GM19238 (cell line): Measurements from ENCODE around the gene YLPM1.

Experiments
- DNase-seq: peaks from one replicate; pipeline ENCODE4 v3.0.0; 2011; ENCODE audit warnings: low spot score; ENCODE audit not compliant: insufficient read length

The YLPM1 gene

DNA sequence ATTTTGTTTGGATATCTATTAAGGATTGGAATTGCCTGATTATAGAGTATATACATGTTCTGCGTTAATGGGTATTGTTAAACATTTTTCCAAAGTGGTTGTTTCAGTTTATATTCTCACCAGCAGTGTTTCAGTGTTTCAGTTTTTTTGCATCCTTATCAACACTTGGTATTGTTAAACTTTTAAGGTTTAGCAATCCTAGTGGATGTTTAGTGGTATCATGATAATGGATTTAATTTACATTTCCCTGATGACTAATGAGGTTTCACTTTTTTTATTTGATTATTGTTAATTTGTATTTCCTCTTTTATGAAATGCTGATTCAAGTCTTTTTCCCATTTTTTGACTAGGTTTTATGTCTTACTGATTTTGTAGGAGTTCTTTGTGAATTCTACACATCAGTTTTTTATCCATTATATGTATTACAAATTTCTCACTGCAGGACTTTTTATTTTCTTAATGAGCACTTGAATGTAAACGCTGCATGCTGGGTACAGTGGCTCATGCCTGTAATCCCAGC, 23.7 kb downstream of the YLPM1 start:
- DNase-seq, result no peak

DNA sequence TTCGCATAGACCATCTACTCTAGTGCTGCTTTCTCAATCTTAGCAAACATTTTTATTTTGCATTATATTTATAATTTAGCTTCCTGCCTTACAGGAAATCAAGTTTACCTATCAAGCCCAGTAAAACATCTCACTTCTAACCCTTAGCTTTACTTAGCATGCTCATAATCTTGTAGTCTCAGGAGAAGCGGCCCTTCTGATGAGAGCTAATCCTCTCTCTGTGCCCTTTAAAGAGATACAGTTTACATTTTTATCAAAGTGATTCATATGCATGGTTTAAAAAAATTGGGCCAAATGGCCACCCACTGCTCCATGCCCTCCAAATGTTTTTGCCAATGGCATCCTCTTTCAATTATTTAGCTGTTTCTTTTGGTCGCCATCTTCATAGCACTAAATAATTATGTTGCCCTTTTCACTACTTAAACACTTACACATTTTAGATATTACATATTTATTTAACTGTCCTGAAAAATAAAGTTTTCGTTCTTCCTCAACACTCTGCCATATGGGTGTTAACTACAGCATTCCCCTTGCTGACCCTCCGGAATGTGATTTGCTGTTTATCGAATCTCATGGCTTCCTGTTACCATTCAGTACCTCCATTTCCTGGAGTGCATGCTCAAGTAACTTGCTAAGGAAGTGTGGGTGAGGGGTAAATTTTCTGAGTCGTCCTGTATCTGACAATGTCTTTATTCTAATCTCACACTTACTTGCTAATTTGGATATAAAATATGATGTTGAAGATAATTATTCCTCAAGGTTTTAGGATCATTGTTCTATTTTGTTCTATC, 29.3 kb downstream of the YLPM1 start:
- DNase-seq, result no peak

DNA sequence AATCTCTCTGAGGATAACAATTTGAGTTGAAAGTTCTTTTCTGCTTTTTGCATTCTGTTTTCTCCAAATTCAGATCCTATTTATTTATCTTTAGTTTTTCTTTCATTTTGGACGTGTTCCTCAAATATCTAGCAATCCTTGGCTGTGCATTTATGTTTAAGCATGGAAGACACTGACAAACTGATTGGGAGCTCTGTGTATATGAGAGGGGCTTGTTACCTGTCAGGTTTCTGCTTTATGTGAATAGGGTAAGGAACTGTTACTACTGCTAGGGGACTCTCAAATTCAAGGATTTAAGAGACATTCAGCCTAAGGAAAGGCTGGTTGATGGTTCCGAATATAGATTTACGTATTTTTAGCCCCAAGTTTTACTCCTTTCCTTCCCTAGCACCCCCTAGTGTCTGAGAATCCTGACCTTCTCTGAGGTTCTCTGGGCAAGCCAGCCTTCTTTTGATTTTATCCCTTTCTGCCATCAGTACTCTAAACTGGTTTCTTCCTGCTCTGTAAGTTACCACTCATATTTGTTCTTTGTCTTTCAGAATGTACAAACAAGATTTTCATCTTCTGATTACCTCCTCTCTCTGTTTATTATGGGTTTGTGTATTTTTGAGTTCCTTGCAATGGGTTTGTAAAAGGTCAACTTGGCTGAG, 30.5 kb downstream of the YLPM1 start:
- no peak for DNase-seq

DNA sequence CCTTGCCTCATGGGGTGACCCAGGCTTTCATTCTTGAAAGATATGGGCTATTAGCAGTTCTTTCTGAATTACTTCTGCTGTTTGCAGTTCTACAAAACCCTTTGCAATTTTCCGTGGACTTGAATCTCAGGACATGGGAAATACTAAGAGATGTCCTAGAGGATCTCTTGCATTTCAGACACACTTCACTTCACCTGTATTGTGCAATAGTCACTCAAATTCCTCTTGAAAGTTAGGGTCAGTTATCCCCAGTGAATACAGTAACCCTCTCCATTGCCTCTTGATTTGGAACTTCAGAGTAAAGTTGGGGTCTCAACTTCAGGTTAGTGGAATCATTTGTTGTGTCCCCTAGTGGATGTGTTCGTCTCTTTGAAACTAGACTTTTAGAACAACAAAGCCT, 31.8 kb downstream of the YLPM1 start:
- no peak for DNase-seq

DNA sequence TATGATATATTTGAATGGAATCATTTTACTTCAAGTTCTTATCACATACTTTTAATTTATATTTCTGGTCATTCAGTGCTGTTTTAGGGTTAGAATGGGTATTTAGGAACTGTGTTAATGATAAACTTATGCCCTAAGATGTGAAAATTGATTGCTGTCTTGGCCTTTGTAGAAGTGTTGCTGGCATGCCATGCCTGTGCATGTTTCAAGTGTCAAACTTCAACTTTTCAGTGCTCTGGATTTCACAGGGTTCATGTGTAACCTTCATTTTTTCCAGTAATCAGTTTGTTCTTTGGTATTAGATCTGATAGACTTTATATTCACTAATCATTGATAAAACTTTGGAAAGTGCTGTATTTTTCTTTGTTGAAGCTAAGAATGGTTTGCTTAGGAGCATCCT, 36.6 kb downstream of the YLPM1 start:
- no peak for DNase-seq

DNA sequence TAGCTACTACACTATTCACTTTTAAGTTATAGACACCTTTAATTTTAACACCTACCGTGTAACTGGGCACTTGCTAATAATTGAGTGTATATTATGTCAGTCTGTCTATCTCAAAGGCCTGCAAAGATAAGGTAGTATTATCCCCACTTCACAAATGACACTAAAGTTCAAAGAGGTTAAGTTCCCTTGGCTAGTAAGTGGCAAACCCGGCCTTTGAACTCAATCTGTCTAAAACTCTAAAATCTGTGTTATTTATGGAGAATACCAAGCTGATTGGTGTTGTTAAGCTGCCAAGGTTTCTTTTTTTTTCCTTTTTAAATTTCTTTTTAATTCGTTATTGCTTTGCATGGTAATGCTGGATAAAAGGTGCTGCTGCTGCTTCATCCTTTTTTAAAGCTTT, 37.7 kb downstream of the YLPM1 start:
- no peak for DNase-seq

DNA sequence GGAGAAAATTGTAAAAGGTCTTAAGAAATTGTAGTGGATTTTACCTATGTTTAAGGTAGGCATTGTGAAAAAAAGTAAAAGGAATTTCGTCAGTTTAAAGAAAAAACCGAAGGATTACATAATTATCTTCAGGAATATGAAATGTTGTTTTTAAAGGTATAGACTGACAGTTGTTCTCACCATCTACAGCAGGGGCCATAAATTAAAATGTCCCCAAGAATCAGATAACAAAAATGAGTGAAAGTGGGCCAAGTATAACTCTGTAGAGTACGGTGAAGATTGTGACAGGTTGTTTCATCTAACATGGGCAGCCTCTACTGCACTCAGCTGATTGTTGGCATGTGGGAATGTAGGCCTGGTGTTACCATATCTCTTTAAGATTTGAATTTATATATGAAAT, 38.3 kb downstream of the YLPM1 start:
- no peak for DNase-seq

DNA sequence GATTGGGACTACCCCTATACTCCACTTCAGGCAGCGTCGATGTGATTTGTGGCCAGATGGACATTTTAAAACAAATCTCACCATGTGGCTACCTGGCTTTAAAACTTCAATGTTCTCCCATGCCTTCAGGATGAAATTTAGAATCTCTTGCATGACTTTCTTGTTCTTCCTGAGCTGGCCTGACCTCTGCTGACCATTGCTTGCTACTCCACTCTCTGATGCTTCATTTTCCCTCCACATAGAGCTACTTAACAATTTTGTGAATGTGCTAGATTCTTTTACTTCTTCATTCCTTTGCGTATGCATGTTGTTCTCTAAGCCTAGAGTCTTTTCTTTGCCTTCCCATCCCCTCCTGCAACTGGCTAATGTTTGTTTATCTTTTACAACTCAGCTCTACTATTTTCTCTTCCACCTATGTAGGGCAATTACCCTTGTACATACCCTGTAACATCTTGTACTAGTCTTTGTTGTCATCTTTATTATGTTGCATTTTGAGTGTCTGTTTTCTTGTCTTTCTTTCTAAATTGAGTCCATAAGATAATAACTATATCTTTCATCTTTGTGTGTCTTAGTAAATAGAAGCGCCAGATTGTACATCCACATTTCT, 41.2 kb downstream of the YLPM1 start:
- DNase-seq, result no peak

DNA sequence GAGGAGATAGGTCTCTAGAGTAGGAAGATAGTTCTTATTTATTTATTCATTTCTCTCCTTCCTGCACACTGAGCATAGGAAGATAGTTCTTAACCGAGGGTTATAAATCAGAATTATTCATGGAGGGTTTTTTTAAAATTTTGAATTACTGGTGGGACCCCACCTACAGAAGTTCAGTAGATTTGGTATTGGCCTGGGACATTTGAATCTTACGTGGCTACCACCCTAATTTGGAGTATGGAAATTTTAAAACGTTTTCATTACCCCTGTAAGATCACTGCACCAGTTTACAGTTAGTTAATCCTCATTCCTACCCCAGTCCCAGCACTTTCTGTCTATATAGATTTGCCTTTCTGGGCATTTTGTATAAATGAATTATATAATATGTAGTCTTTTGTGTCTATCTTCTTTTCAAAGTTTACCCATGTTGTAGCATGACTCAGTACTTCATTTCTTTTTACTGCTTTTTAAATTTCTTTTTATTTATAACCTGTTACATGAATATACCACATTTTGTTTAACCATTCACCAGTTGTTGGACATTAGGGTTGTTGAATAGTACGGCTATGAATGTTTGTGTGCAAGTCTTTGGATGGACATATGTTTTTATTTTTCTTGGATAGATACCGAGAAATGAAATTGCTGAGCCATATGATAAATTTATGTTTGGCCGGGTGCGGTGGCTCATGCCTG, 44.9 kb downstream of the YLPM1 start:
- DNase-seq, result no peak

DNA sequence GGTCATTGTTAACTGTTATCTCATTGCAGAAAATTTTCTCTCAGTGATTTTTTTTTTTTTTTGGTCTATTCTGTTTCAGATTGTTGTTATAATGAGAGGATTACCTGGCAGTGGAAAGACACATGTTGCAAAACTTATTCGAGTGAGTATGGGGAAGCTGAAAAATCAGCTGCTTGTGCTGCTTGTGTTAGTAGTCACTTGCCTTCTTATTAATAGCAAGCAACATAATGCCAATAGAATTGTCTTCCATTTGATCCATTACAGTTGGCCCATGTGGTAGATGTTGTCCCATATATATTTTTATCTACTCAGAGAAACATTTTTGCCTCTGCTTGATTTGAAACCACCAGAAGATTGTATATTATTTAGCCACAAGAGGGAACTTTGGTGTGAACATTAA, 53.0 kb downstream of the YLPM1 start:
- DNase-seq, result no peak

DNA sequence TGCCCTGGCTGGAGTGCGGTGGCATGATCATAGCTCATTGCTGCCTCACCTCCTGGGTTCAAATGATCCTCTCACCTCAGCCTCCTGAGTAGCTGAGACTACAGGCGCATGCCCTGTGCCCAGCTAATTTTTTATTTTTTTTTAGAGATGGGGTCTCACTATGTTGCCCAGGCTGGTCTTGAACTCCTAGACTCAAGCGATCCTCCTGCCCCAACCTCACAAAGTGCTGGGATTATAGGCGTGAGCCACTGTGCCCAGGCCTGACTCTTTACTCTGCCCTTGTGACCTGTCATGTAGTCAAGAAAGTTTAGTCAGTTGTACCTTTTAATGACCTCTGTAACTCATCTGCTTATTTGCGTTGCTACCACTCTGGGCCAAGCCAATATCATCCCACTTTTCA, 57.2 kb downstream of the YLPM1 start:
- no peak for DNase-seq

DNA sequence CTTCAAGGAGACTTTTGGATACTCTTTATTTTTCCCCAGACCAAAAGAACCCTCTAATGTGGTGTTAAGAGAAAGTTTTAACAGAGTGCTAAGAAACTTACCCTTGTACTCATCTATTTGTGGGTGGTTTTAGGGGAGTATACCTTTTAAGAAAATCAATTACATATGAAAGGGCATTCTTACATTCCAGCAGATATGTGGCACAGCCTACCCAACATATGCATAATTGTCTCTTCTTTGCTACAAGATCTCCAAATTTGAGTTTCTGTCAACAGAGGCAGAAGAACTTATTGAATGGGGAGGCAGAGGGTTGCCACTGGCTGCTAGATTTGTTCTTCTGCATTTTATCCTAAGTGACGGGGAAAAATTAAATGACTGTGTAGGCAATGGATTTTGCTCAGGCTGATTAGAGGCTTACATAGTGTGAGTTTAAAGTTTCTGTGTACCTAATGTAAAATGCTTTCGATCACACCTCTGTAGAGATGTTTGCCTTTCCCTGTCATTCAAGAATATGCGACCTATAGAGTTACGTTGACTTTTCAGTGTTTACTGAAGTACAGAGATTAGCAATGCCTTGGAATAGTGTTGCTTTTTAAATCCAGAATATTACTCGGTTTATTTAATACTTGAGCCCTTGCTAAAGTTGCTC, 58.3 kb downstream of the YLPM1 start:
- no peak for DNase-seq

DNA sequence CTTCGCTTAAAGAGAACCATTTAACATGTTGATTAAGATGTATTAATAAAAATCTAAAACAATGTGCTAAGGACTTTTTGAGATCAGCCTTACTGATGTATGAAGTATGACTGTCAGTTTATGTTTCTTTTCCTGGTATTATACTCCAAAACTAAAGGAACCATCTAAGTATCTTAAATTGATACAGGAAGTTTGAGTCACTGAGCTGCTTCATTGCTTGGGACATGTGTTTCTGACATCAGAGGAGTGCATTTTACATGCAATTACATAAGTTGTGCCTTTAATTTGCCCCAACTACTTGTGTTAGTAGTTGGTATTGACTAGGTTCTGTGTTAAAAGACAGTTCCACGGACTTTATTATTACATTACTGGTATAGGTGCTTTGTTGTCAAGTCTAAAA, 61.9 kb downstream of the YLPM1 start:
- no peak for DNase-seq

DNA sequence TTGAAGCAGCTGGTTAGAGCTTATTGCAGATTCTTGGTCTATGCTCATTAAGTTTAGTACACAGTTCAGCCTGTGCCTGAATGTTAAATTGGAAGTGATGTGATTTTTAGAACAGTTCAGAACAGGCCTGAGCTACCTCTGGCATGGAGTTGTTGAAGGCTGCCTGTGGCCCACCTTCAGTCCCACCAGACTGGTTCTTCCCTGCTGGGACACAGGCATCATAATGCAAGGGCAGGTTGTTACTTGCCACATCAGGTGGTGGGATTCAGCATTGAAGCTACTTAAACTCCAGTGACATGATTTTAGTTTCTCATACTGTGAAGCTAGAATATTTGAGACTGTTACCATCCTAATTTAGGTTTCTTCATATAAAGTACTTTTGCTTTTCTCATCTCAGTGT, 63.5 kb downstream of the YLPM1 start:
- no peak for DNase-seq

DNA sequence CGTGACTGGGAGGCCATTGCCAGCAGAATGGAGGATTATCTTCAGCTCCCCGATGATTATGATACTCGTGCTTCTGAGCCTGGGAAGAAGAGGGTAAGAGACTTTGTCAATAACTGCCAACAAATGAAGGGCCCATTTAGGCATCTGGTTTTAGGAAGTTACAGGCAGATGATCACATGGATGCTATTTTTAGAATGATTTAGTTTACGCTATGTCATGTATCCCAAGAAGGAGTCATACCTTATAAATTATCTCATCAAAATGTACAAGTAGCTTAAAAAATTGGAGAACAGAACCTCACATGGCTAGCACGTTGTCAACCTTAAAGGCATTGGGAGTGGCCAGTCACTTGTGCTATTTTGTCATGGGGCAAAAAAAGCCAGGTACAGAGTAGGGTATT, 66.1 kb downstream of the YLPM1 start:
- DNase-seq, result no peak

DNA sequence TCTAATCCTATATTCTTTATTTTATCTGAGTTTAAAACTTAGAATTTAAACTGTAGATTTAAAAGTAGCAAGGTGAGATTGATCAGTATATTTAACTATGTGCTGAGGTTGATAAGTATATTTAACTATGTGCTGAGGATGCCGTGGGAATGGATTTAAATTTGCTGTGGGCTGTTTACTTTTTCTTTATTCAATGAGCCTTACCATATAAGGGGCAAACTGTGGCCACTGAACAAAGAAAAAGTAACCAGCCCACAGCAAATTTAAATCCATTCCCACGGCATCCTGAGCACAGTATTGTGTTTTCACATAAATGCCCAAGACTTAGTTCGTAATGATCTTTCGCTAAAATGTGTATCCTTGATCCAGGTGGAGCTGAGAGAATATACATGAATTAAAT, 69.7 kb downstream of the YLPM1 start:
- no peak for DNase-seq

DNA sequence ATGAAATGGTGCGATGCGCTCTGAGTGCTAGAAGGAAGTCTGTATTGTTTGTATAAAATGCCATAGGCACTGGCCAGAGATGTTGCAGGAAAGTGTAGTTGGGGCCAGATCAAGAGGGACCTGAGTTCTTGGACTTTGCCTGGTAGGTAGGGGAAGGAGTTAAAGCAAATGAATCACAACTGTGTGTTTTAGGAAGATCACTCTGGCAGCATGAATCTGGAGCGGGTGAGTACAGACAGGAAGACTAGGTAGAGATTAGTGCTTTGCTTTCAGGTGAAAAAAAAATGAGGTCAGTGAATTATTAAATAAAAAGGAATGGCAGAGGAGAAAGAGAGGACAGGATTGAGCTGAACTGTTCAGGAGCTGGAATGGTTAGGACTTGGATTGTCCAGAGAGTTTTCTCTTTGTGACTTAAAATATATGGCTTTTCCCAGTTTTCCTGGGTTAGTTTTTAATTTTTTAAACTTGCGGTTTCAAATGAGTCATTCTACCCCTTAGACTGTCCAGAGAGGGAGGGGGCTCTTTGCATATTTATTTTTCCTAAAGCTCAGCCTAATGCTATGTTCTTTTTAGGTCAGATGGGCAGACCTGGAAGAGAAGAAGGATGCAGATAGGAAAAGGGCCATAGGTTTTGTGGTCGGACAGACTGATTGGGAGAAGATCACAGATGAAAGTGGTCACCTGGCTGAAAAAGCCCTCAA, 71.7 kb downstream of the YLPM1 start:
- DNase-seq, result no peak

DNA sequence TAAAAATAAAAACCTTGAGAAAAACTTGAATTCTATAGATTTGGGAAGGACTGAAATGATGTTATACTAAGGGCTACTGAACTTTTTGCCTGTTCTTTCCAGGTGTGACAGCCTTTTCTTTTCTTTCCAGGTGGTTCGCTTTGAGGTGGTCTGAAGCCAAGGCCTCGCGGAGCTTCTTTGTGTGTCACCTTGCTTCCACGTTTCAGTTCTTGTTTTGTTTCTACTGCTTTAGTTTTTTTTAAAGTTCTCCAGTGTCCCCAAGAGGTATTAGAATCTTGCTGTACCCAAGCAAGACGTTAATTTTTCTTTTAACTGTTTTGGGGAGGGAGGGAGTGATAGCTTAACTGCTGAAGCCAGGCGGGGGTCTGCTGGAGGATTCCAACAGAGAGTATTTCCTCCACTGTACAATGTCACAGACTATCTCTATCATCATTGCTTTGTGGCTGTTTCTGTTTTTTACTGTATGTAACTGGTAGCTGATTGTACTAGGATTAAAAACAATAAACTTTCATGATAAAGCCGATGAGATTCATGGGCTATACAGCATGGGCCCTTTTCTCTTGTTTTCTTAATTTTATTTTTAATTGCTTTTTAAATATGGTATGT, 72.6 kb downstream of the YLPM1 start:
- no peak for DNase-seq

DNA sequence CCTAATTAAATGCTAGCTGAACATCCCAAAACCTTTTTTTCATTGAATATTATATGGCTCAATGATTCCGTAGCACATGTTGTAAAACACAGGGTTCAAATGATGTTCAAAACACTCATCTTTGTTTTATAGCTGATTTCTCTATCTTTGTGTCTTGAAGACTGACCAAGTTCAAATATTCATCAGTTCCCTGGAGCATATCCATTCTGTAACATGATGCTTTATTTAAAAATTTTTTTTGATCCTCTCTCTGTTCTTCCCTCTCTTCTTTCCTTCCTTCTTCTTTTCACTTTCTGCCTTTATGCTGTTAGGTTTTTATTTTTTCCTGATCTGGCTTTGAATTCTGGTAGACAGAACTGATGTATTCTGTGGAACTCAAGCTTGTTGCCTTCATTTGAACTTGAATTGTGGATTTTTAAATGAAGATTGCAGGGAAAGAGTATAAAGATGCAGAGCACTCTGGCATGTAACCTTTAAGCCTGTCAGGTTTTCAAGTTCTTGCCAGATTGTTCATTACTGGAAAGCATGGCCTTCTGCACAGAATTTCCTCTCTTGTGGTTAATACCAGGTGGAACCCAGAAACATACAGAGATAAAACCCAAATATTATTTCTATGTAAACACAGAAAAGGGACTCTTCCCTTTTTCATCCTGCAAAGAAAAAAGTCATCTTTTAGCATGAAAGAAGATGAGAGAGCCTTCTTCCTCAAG, 73.3 kb downstream of the YLPM1 start:
- no peak for DNase-seq

DNA sequence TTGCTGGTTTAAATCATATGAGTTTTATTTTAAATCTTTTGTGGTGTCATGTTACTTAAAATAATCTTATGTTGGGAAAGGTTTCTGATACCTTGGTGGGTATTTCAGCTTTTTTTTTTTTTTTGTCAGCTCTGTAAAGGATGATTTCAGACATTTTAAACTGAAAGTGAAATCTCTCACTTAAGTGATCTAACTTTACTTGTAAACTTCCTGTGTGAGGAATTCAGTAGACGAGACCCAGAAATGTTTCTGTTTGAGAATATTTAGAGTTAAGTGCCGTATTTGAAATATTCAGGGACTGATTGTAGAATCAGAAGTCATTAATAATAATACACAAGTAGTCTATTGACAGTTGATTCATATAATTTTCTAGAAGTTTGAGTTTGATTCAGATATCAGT, 75.0 kb downstream of the YLPM1 start:
- DNase-seq, result no peak
